Breast epithelium (tissue), 4 donors: ENCODE results near the gene KL. TPM values are rescaled to one million over a fixed set of nuclear protein-coding genes. Genes with fewer than 3 reads are reported as not detected.

Experiments
- DNase-seq, 2 donors: peaks; one replicate each; pipeline ENCODE4 v3.0.0-alpha.2; 2019; ENCODE audit warnings: low spot score in 2 of 2
- H3K27ac ChIP-seq, 2 donors: fragments of 200-600 bp; sonication (generic) in 1 of 2; one replicate each; pipeline ENCODE4 v1.5.1; 2016 to 2019; ENCODE audit warnings: mild to moderate bottlenecking in 1 of 2
- H3K27me3 ChIP-seq, 2 donors: fragments of 200-600 bp; sonication (generic) in 1 of 2; one replicate each; pipeline versions ENCODE4 v1.5.1 to v1.6.0; 2017 to 2019; ENCODE audit warnings: control low read depth in 1 of 2, mild to moderate bottlenecking in 1 of 2
- H3K36me3 ChIP-seq: fragments of 200-600 bp; one replicate; pipeline ENCODE4 v1.5.1; 2019
- H3K4me1 ChIP-seq, 2 donors: fragments of 200-600 bp; sonication (generic); one replicate each; pipeline ENCODE4 v1.5.1; 2016 to 2019; ENCODE audit warnings: control low read depth in 1 of 2
- H3K4me3 ChIP-seq, 3 donors: fragments of 200-600 bp; sonication (generic); 1 replicate in 2 of 3; 2 replicates in 1 of 3; pipeline ENCODE4 v1.5.1; 2016 to 2019; ENCODE audit warnings: mild to moderate bottlenecking in 3 of 3, moderate library complexity in 2 of 3
- H3K9me3 ChIP-seq, 2 donors: fragments of 200-600 bp; sonication (generic) in 1 of 2; one replicate each; pipeline ENCODE4 v1.5.1; 2016 to 2019; ENCODE audit warnings: control low read depth in 1 of 2
- CTCF ChIP-seq, 3 donors: fragments of 450-650 bp; IDR thresholded peaks; one replicate each; pipeline ENCODE4 v1.5.1; 2016 to 2017; ENCODE audit warnings: antibody characterized with exemption in 3 of 3, mild to moderate bottlenecking in 3 of 3, moderate library complexity in 3 of 3
- POLR2A ChIP-seq: fragments of 450-650 bp; IDR thresholded peaks from one replicate; pipeline ENCODE4 v1.6.1; 2016; ENCODE audit warnings: antibody characterized with exemption, mild to moderate bottlenecking, moderate library complexity
- POLR2AphosphoS5 ChIP-seq, 3 donors: sonication (generic); formaldehyde crosslinking; IDR thresholded peaks; one replicate each; pipeline ENCODE4 v1.6.1; 2017; ENCODE audit warnings: antibody characterized with exemption in 3 of 3
- intact Hi-C: fragments of 100-400 bp; cut with DNase I; formaldehyde crosslinking; loops from one replicate; pipeline ENCODE4 v1.15.1; 2023; ENCODE audit warnings: low total_unique reads
- total RNA-seq, 3 donors: library from RNA; depleted of rRNA; stranded (reverse); fragments of >200 nt; gene quantifications; one replicate each; pipeline ENCODE4 v1.1.0, GENCODE V29; 2016

The KL gene
- total RNA-seq, 3 donors from 2014 or later = 2.7 to 4.3 (median 2.9) TPM

DNA sequence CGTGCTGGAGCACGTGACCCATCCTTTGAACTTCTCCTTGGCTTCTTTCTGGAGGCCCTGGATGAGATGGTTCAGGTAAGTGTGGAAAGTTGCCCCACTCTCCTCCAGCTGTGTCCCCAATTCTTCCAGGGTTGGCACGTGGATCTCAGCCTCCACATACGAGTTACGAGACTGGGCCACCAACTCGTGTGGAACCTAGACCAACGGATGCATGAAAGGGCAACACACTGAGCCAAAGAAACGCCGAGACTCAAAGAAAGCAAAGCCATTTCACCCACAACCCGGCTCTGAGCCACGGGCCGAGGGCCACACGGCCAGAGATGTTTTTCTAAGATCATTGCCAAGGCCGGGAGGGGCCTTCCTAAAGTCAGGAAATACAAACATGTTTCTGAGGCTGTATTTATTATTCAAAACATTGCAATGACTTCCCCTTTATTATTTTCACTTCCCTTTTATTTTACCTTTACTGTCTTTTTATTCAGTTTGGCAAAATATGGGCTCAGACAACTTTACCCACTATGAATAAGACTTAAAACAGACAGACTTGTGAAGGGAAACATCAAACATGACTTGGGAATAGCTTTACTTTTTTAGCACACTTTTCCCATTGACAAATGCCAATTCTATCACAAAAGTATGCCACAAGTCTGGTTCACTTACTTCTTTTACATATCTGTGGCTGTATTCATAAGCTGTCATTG is 94.6 kb downstream of the KL start:
- H3K4me1 ChIP-seq = peaks cover 0 to 8% of the 10 kb centered on the region in 2 donors
- TF ChIP-seq CTCF (IDR thresholded peaks at IDR 0.05) = no peak
- TF ChIP-seq POLR2A = no peak
- TF ChIP-seq POLR2AphosphoS5 (IDR thresholded peaks at IDR 0.05) = no peak
- DNase-seq = peak in 1 of 2 donors; percentile 28
- H3K27ac ChIP-seq = peak overlapping the region; percentile 78 to 82
- no peaks in the 10 kb centered on the region for H3K27me3 ChIP-seq
- intact Hi-C loops = no loop called here
- H3K9me3 ChIP-seq = no peaks in the 10 kb centered on the region
- H3K36me3 ChIP-seq = no peaks in the 10 kb centered on the region
- no peak overlapping the region for H3K4me3 ChIP-seq

DNA sequence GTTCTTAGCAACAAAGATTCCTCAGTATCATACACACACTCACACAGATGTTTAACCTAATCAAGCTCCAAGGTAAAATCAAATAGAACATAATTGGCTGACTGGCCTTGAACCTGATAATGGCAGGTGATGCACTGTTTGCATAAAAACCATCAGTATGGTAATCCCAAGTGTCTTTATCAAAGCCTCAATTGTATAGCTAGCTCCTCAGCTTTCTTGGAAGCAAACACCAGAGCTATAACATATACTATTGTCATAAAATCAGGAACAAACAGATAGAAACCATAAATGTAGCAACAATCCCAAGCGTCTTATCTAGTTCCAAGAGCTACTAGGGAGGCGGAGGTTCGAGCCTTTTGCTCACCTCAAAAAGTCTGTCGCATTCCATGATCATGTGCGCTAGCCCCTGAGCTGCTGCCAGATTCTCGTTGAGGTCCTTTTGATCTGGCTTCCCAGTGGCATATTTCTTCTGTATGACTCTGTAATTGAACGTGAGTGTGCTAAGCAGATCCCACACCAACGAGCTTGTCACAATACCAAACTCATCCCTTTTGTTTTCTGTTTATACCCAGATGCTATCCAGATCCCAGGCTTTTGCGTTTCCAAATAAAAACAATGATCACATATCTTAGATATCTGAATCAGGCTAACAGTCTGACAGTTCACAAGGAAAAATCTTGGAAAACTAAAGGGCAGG is 95.3 kb downstream of the KL start:
- peak in 1 of 2 donors; percentile 35 for DNase-seq
- H3K4me1 ChIP-seq = peaks cover 0 to 8% of the 10 kb centered on the region in 2 donors
- H3K9me3 ChIP-seq = no peaks in the 10 kb centered on the region
- no peak for TF ChIP-seq POLR2A
- no peak for TF ChIP-seq CTCF (IDR thresholded peaks at IDR 0.05)
- peak in 2 of 3 donors; percentile 41 to 73 for TF ChIP-seq POLR2AphosphoS5 (IDR thresholded peaks at IDR 0.05)
- no peaks in the 10 kb centered on the region for H3K36me3 ChIP-seq
- H3K27me3 ChIP-seq = no peaks in the 10 kb centered on the region
- peak overlapping the region; percentile 78 to 82 for H3K27ac ChIP-seq
- intact Hi-C loops = no loop called here
- no peak overlapping the region for H3K4me3 ChIP-seq

DNA sequence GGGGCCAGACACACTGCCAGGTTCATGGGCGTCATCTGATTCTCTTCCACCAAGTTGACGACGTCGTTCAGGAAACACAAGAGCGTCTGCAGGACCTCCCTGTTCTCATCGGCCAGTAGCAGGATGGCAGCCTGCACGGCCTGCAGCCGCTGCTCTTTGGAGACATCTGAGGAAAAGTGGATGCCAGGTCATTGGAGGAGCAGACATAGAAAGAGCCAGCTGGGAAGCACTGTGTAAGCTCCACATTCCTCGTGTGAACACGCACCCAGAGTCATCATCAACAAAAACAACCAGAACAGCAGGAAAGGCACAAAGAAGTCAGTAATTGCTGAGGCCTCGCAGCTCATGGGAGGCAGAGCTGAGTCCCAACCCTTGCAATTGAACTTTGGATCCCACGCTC is 96.5 kb downstream of the KL start:
- no peak overlapping the region for H3K4me3 ChIP-seq
- H3K27me3 ChIP-seq = no peaks in the 10 kb centered on the region
- no peaks in the 10 kb centered on the region for H3K9me3 ChIP-seq
- H3K36me3 ChIP-seq = no peaks in the 10 kb centered on the region
- intact Hi-C loops = no loop called here
- peak in 1 of 3 donors; percentile 28 for TF ChIP-seq POLR2AphosphoS5 (IDR thresholded peaks at IDR 0.05)
- TF ChIP-seq CTCF (IDR thresholded peaks at IDR 0.05) = no peak
- peaks cover 0 to 8% of the 10 kb centered on the region in 2 donors for H3K4me1 ChIP-seq
- no peak for DNase-seq
- peak overlapping the region; percentile 78 to 82 for H3K27ac ChIP-seq

GRCh38 chr13:33114146-33114545 is 97.9 kb downstream of the KL start:
- no peak for TF ChIP-seq CTCF (IDR thresholded peaks at IDR 0.05)
- TF ChIP-seq POLR2AphosphoS5 (IDR thresholded peaks at IDR 0.05) = no peak
- TF ChIP-seq POLR2A = no peak
- Histone ChIP-seq H3K27ac (no peak overlapping the region), H3K36me3 (no peaks in the 10 kb centered on the region), H3K4me3 (no peak overlapping the region), H3K4me1 (peaks cover 0 to 8% of the 10 kb centered on the region in 2 donors), H3K27me3 (no peaks in the 10 kb centered on the region), H3K9me3 (no peaks in the 10 kb centered on the region)
- intact Hi-C loops = no loop called here
- no peak for DNase-seq

GRCh38 chr13:33115274-33115673 is 99.1 kb downstream of the KL start:
- H3K36me3 ChIP-seq = no peaks in the 10 kb centered on the region
- no peak for DNase-seq
- no peaks in the 10 kb centered on the region for H3K9me3 ChIP-seq
- TF ChIP-seq POLR2A (no peak), POLR2AphosphoS5 (IDR thresholded peaks at IDR 0.05) (no peak), CTCF (IDR thresholded peaks at IDR 0.05) (no peak)
- intact Hi-C loops = no loop called here
- no peak overlapping the region for H3K4me3 ChIP-seq
- peak overlapping the region in 1 of 2 donors; percentile 13 for H3K27ac ChIP-seq
- H3K4me1 ChIP-seq = peaks cover 0 to 7% of the 10 kb centered on the region in 2 donors
- no peaks in the 10 kb centered on the region for H3K27me3 ChIP-seq
